H1 (cell line): ENCODE results near the gene DNAJC28. TPM values are rescaled to one million over a fixed set of nuclear protein-coding genes. Genes with fewer than 3 reads are reported as not detected.

Experiments used
- CBX5 ChIP-seq: fragments of 300-800, 300-1000 bp; sonication (generic); IDR thresholded peaks from 2 replicates; pipeline ENCODE4 v1.7.1; 2016; ENCODE audit warnings: antibody characterized with exemption, low read length, low read depth
- CHD1 ChIP-seq: IDR thresholded peaks from 2 replicates; pipeline ENCODE4 v1.6.1; 2012; ENCODE audit warnings: low read depth, low read length, improper control_type of control experiment
- CHD2 ChIP-seq: IDR thresholded peaks from 2 replicates; pipeline ENCODE4 v1.6.1; 2012; ENCODE audit warnings: low read length, improper control_type of control experiment
- CHD7 ChIP-seq: fragments of 300-600 bp; sonication (generic); IDR thresholded peaks from 2 replicates; pipeline ENCODE4 v1.7.1; 2012; ENCODE audit warnings: low read length, moderate library complexity, mild to moderate bottlenecking, inconsistent platforms; ENCODE audit not compliant: insufficient replicate concordance
- FOSL1 ChIP-seq: IDR thresholded peaks from 2 replicates; pipeline ENCODE4 v1.6.1; 2011; ENCODE audit warnings: mild to moderate bottlenecking, low read depth, low read length, moderate library complexity; ENCODE audit not compliant: insufficient read depth
- GTF2F1 ChIP-seq: IDR thresholded peaks from 2 replicates; pipeline ENCODE4 v1.6.1; 2012; ENCODE audit warnings: low read depth, low read length, improper control_type of control experiment, borderline replicate concordance
- JUN ChIP-seq: IDR thresholded peaks from 2 replicates; pipeline ENCODE4 v1.6.1; 2011; ENCODE audit warnings: low read depth, mild to moderate bottlenecking, improper control_type of control experiment, low read length
- KDM4A ChIP-seq: IDR thresholded peaks from one replicate; pipeline ENCODE4 v1.7.1; 2012; ENCODE audit warnings: low read depth, mild to moderate bottlenecking, moderate library complexity, low read length, inconsistent platforms; ENCODE audit not compliant: severe bottlenecking
- KDM5A ChIP-seq: fragments of 200-600 bp; IDR thresholded peaks from 2 replicates; pipeline ENCODE4 v1.7.1; 2012; ENCODE audit warnings: mild to moderate bottlenecking, low read length, inconsistent platforms, mixed read lengths
- SAP30 ChIP-seq: fragments of 300-600 bp; sonication (generic); IDR thresholded peaks from 2 replicates; pipeline ENCODE4 v1.7.1; 2012; ENCODE audit warnings: low read length, moderate library complexity, mild to moderate bottlenecking, inconsistent platforms; ENCODE audit not compliant: insufficient read depth, insufficient replicate concordance
- SP1 ChIP-seq: IDR thresholded peaks from 2 replicates; pipeline ENCODE4 v1.6.1; 2011; ENCODE audit warnings: low read depth, low read length
- SP4 ChIP-seq: IDR thresholded peaks from 2 replicates; pipeline ENCODE4 v1.6.1; 2012; ENCODE audit warnings: low read length, inconsistent platforms
- TCF12 ChIP-seq: IDR thresholded peaks from 2 replicates; pipeline ENCODE4 v1.6.1; 2011; ENCODE audit warnings: low read depth, mild to moderate bottlenecking, low read length
- polyA plus RNA-seq, 7 experiments: library from polyadenylated mRNA; depleted of rRNA in 3 of 7; stranded (reverse) in 5 of 7; unstranded in 2 of 7; fragments of >200 nt in 5 of 7; fragments of 200-250 nt in 2 of 7; gene quantifications; 1 replicate in 5 of 7; 2 replicates in 1 of 7; 4 replicates in 1 of 7; pipeline versions ENCODE4 v1.2.1 to v1.2.3, GENCODE V29; 2011 to 2013; ENCODE audit warnings: missing spikeins in 2 of 7, mixed read lengths in 2 of 7
- total RNA-seq: library from RNA; stranded (reverse); fragmentation: NEBNext Ultra II Directional; extraction: Animal tissue kit (Norgen Biotek cat#: 25700); gene quantifications from 2 replicates; pipeline ENCODE4 v1.2.1, GENCODE V29; 2021

Gene DNAJC28
- total and polyA plus RNA-seq, 2 of the 8 experiments (the other 6 are each of a cell fraction or from before 2014, with no cell fraction given) = 0.97 to 4.3 TPM

DNA sequence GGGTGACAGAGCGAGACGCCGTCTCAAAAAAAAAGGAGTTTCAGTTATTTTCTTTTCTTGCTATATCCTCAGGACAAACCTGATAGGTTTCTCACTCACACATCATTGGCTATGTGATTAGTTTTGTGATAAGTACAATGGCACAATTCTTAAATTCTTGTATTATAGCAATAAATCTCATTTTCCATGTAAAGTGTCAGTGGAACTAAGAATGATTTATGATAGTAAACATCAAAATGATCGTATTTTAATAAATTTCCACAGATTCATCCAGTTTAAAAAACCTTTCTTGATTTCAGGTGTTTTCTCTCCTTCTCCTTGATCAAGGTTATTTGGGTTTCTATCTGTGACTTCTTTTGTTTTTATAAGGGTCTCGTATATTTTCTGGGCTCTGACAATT, 3.5 kb downstream of the DNAJC28 start (continued):
- TF ChIP-seq CHD7 = no peak
- TF ChIP-seq CHD2 = no peak
- TF ChIP-seq SAP30 = no peak
- no peak for TF ChIP-seq SP1
- TF ChIP-seq KDM5A = no peak
- no peak for TF ChIP-seq SP4
- no peak for TF ChIP-seq FOSL1
- TF ChIP-seq JUN = no peak
- TF ChIP-seq TCF12 = no peak
- TF ChIP-seq KDM4A = no peak
- TF ChIP-seq CBX5 = no peak
- TF ChIP-seq CHD1 = no peak
- TF ChIP-seq GTF2F1 = no peak
